NCI-H1417 (cell line): ENCODE data around the gene BICDL1.
"Not testable (repeated sequence)": the region's sequence is repeated elsewhere in the genome, so short reads cannot be mapped to it uniquely, and the experiment has no call there.

Source experiments
- DNase-seq, 3 experiments: peaks; one replicate each; lab custom pipeline; 2025; lab: John Stamatoyannopoulos, UW

Gene BICDL1

DNA sequence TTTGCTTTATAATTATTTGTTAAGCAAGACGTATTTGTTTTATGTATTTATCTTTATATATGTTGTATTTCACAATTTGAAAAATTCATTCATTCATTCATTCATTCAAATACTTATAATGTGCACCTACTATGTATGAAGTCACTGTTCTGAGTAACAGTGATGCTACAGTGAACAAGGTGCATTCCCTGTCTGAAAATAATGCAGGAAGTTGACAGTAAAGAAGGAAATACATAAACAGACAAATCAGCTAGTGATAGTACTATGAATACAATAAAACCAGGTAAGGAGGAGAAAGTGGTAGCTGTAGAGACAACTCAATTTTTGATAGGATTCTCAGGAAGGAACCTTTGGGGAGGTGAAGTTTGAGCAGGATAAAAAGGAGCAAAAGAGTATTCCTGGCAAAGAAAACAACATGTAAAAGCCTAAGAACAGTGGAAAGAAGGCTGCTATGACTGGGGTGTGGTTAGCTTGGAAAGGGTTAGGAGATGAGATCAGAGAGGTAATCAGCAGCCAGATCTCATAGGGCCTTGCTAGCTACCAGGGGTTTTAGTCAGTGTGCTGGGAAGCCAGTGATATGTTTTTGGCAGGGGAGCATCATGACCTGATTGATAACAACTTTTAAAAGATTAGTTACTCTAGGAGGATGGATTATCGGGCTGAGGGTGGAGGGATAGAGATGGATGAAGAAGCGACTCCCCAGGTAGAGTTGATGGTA is 17.4 kb downstream of the BICDL1 start:
- no peak for DNase-seq

DNA sequence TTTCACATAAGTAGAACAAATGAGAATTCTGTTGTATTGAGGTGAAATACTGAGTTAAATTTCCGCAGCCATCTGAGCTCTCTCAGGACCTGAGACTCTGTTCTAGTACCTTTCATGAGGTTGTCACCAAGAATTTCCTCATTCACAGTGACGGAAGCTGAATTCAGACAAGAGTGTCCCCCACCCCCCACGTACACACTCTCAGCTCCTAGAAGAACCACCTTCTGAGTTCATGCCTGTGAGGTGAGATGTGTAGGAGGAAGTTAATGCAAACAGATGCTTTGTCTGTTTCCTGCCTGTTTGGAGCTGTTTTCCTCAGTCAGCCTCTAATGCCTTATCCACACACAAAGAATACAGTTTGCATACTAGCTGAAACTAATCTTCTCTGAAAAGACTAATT is 18.2 kb downstream of the BICDL1 start:
- DNase-seq, result no peak

DNA sequence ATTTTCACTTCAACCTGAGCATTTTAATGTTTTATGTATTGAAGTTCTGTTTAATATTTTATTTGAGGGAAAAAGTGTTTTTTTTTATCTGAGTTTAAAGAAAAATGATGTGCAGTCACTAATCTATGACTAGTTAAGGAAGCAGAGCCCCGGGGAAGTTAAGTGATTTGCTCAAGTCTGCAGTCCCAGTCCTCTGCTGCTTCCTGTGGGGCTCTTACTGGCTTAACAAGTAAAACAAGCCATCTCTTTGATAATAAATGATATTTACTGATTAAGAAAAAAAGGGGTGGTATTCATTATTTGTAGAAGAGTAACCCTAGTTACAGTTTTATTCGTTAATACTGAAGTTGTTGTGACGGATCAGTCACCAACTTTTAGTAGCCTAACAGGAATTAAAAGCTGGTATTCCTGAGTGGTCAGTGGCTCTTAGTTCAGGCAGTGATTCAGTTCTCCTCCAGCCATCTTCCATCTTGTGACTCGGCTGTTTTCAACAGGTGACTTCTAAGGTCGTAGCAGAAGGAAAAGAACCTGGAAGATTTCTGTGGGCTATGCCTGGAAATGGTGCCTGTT is 21.7 kb downstream of the BICDL1 start:
- no peak for DNase-seq

DNA sequence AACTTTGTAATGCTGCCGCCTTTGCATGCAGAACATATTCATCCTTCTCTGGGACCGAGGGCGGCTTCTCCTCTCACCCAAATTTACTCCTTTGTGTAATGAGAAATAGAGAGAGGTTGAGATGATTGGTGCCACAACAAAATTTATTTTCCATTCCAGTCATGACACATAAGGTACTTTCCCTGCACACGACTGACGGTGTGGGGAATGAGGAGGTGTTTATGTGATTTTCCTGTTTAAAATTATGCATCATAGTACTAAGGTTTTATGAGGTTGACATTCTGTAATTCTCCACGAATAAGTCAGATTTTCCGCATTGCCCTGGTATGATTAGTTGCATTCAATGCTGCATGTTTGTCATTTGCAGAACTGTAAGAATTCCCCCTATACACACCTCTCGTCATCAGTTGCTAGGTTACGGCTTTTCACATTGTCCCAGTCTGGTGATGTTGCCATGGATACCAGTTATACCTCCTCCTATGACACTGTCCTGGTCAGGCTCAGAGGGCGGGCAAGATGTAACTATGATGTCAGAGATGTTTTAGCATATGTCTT is 23.1 kb downstream of the BICDL1 start:
- DNase-seq, result peak in 2 of 3 experiments; percentile 8 to 67

DNA sequence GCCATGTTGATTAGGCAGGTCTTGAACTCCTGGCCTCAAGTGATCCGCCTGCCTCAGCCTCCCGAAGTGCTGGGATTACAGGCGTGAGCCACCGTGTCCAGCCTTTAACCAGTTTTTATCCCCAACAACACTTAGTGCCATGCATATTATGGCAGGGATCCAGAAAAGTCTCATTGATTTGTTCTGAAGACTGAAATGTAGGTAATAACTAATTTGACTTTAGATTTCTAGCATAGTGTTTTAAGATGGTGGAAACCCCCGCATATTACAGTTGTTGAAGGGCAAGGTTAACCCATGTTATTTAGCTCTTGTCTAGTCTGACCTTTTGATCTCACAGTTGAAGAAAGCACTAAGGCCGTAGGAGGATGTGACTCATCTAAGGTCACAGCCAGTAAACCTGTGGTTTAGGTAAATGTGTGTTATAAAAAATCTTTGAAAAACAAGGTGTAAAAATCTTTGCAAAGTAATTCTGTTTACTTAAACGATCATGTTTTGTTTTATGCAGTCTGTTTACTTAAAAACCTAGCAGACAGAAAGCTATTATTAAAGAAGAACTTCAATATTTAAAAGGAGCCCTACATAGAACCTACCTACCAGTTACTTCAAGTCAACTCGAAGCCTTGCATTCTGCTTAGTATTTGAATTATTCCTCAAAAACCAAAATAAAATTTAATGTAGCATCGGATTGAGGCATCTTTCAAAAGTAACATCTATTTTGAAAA is 24.8 kb downstream of the BICDL1 start:
- DNase-seq, result no peak

DNA sequence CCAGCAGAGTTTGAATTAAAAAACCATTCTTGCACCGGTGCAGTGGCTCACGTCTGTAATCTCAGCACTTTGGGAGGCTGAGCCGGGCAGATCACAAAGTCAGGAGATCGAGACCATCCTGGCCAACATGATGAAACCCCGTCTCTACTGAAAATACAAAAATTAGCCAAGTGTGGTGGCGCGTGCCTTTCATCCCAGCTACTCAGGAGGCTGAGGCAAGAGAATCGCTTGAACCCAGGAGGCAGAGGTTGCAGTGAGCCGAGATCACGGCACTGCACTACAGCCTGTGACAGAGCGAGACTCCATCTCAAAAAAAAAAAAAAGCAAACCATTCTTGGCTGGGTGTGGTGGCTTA is 25.3 kb downstream of the BICDL1 start:
- DNase-seq, result not testable (repeated sequence)

DNA sequence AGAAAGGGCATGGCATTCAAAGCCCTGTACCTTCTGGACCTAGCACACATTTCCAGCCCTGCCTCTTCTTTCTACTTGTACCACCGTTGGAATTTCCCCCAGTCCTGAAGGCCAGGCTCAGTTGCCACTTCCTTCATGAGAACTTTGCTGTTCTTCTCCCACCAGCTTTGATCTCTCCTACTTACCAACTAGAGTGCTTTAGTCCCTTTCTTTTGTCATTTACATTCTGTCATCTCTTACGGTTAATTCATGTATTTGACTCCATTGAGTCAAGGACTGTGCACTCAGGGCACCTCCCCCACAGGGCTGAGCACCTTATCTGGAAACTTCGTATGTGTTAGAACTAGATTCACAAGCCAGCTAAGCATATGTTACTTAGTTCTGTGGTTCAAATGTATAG is 26.3 kb downstream of the BICDL1 start:
- DNase-seq, result no peak

DNA sequence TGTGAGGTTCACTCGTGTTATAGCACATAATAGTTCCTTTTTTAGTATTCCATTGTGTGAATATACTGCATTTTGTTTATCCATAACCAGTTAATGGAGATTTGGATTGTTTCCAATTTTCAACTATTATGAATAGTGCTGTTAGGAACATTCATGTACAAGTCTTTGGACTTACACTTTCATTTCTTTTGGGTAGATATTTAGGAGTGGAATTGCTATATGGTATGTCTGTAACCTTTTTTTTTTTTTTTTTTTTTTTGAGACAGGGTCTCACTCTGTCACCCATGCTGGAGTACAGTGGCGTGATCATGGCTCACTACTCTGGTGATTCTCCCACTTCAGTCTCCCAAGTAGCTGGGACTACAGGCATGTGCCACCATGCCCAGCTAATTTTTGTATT is 27.2 kb downstream of the BICDL1 start:
- DNase-seq, result not testable (repeated sequence)

DNA sequence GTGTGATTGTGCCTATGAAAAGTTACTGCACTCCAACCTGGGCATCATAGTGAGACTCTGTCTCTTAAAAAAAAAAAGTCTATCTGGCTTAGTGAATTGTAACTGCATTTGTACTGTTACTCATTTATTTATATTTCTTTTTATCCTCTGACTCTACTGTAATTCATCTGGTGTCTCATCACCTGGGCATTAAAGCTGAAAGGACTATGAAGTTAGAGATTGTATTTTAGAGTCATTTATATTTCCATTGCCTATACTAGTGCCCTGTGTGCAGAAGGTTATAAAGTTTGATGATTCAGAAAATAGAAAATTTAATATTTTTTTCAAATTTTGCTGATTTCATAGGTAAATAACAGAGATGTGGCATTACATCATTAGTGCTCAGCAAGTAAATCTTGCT is 30.2 kb downstream of the BICDL1 start:
- no peak for DNase-seq

DNA sequence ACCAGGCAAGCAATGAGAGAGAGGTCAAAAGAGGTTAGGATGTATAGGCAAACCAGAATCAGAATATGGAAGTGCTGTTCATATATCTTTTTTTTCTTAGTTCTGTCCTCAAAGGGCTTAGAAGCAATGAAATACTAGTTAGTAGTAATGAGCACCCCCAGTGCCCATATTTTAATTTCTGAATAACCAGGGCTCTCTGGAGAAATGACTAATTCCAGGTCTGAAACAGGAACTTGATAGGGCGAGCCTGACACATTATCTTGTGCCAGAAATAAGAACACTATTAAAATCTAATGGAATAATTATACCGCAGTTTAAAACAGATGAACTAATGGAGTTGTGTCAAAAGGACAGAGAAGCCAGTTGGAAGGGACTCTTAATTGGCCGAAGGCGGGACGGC is 30.9 kb downstream of the BICDL1 start:
- no peak for DNase-seq

DNA sequence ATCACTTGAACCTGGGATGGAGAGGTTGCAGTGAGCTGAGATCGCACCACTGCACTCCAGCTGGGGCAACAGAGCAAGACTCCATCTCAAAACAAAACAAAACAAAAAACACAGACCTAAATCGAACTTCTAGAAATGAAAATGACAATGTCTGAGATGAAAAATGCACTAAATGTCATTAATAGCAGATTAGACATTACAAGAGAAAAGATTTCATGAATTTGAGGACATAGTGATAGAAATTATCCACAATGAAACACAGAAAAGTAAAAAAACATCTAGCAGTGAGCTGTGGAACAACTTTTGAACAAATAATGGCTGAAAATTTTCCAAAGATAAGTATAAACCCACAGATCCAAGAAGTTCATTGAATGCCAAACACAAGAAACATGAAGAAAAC is 35.2 kb downstream of the BICDL1 start:
- DNase-seq, result no peak

DNA sequence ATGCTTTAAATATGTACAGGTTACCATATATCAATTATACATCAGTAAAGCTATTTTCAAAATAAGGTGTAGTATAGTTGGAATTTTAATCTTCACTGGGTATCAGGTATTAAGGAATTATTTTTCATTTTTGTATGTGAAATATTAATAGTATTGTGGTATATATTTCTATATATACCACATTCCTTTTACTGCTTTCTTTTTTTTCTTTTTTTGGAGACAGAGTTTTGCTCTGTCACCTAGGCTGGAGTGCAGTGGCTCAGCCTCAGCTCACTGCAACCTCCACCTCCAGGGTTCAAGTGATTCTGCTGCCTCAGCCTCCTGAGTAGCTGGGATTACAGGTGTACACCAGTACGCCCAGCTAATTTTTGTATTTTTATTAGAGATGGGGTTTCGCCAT is 36.6 kb downstream of the BICDL1 start:
- DNase-seq, result no peak

DNA sequence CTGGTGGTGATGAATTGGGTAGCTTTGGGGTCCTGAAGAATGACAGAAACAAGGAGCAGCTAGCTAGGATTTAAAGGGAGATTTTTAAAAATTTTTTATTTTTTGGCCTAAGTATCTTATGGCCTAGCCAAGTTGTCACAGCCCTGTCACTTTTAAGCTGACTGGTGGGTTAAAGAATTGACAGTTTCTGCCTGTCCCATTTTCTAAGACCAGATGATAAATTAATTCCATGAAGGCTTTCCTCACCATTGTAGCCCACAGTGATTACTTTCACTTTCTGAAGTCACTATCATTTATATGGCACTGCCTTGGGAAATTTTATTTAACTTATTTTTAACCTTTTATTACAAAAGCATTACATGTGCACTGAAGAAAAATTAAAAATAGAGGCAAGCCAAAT is 43.2 kb downstream of the BICDL1 start:
- no peak for DNase-seq

DNA sequence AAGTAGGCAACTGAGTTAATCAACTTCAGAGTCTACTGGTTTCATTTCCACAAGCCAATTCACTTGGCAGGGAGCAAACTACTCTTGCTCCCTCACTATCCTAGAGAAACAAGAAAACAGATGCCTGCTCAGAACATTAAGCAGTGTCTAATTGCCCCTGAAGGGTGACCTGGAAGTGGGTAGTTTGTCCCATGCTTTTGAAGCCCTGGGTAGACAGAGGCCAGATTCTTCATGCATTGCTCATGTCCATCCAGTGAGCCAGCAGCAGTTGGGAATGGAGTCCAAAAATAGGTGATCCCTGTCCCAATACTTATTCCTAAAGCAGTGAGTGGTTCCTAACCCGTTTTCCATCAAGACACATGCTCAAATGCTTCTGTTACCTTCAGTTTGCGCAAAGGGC is 48.8 kb downstream of the BICDL1 start:
- no peak for DNase-seq

DNA sequence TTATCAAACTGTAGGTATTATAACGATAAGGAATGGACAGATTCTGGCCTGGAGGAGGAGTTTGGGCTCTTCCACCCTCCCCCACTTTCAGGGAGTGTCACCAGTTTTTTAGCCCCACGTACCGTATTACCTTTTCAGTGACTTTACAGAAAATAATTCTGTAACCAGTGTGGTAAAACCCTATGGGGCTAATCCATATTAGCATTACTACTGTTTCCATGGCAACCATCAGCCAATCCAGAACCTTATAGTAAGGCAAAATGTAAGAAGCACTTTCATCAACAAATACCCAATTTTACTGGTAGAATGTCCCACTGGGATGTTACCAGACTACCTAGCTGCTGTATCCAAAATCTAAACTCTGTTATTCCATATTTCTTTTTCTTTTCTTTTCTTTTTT is 50.7 kb downstream of the BICDL1 start:
- DNase-seq, result no peak

DNA sequence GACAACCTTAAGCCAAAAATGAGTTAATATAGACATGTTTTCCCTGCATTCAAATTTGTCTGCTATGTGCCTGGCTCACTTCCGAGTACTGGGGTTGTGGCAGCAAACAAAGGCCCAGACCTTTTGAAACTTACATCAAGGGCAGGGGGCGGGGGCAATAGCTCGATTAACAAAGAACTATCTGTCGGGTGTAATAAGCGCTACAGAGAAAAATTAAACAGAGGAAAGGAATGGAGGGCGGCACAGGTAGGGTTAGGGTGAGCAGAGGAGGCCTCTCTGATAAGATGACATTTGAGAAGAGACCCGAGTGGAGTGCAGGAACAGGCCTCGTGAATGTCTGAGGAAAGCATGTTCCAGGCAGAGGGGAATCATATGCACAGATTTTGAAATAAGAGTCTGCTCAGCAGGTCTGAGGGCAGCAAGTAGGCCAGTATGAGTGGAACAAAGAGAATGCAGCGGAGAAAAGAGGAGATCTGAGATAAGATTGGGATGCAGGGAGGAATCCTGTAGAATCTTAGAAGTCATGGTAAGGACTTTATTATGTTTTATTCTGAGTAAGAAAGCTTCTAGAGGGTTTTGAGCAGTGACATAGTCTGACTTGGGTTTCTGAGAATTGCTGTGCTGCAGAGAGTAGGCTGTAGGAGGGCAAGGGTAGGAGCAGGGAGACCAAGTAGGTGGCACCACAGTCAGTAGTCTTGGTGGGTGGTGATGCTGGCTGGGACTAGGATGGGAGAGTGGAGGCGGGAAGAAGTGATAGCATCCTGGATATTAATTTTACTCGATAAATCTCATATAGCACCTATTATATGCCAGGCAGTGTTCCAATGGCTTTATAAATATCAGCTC is 52.6 kb downstream of the BICDL1 start:
- DNase-seq, result no peak

DNA sequence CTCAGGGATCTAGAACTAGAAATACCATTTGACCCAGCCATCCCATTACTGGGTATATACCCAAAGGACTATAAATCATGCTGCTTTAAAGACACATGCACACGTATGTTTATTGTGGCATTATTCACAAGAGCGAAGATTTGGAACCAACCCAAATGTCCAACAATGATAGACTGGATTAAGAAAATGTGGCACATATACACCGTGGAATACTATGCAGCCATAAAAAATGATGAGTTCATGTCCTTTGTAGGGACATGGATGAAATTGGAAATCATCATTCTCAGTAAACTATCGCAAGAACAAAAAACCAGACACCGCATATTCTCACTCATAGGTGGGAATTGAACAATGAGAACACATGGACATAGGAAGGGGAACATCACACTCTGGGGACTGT is 56.3 kb downstream of the BICDL1 start:
- not testable (repeated sequence) for DNase-seq

DNA sequence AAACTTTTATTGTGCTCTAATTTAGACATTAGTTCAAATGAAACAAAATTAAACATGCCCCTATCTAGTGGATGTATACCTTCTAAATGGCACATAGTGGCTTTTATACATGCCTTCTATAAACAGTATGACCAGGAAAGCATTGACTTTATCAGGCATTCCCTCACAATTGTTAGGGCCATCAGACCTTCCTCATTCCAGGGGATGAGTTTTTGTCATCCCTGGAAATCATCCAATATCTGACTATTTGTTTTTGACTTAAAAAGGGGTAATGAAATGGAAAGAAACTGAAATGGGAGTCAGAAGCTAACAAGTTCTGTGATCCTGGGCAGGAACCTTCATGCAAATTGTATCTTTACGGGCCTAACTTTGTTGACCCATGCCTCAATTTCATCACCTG is 58.0 kb downstream of the BICDL1 start:
- no peak for DNase-seq

DNA sequence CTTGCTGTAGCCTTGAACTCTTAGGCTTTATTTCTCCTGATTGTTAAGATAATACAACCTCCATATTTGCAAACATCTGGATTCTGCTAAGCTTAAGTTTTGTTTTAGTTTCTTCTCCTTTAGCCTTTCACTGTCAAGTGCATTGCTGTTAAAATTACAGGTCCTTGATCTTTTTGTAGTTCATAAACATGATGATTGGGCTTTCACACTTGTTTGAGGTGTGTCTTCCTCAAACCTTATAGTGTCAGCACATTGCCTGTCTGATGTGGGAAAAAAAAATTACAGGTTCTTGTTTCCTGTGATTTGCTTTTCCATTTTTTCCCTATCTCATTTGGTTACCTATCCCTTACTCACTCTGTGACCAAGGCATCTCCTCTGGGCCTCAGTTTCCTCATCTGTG is 59.2 kb downstream of the BICDL1 start:
- DNase-seq, result no peak

DNA sequence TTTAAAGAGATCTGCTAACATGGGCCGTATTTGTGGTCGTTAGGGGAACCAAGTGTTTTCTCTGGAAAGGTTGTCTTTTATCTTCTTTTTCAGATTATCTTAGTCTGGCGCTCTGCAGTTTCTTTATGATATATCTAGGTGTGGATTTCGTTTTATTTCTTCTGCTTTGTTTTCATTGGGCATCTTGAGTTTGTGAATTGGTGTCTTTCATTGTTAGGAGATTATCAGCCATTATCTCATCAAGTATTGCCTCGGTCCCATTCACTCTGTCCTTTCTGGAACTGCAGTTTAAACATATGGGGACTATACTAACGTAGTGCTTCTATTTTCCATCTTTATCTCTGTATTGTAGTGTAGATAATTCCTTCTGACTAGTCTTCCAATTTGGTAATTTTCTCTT is 60.4 kb downstream of the BICDL1 start:
- no peak for DNase-seq

DNA sequence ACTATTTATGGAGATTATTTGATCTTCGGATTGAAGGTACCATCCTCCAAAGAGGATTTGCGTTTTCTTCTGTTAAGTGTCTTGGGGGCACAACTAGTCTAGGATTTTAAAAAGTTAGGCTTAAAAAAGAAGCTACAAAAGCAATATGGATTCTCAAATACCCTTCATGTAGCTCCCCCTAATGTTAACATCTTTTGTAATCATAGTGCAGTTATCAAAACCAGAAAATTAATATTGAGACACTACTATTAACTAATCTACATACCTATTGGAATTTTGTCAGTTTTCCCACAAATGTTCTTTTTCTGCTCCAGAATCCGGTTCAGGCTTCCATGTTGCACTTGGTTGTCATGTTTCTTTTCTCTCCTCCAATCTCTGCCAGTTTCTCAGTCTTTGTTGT is 62.5 kb downstream of the BICDL1 start:
- DNase-seq, result no peak

DNA sequence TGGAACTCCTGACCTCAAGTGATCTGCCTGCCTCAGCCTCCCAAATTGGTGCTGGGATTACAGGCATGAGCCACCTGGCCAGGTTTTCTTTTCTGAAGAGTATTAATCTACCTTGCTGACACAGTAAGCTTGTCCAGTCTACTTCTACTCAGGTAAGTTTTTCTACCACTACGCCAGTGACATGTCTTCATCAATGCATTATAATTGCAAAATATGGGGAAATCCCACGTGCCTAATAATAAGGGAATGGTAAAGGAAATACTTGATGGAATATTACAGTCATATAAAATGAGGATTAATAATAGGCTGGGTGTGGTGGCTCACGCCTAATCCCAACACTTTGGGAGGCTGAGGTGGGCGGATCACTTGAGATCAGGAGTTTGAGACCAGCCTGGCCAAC is 65.3 kb downstream of the BICDL1 start:
- DNase-seq, result no peak
